Panc1 (cell line): ENCODE measurements around the gene LMOD1.

Experiments
- POLR2AphosphoS5 ChIP-seq: IDR thresholded peaks from 2 replicates; pipeline ENCODE4 v1.6.1; 2012; ENCODE audit warnings: mild to moderate bottlenecking, low read depth, low read length, moderate library complexity
- TF ChIP-seq, protein P1 (sequence below): fragments of 450-650 bp; IDR thresholded peaks from 2 replicates; pipeline ENCODE4 v1.5.1; 2017; ENCODE audit warnings: mild to moderate bottlenecking

DNA sequence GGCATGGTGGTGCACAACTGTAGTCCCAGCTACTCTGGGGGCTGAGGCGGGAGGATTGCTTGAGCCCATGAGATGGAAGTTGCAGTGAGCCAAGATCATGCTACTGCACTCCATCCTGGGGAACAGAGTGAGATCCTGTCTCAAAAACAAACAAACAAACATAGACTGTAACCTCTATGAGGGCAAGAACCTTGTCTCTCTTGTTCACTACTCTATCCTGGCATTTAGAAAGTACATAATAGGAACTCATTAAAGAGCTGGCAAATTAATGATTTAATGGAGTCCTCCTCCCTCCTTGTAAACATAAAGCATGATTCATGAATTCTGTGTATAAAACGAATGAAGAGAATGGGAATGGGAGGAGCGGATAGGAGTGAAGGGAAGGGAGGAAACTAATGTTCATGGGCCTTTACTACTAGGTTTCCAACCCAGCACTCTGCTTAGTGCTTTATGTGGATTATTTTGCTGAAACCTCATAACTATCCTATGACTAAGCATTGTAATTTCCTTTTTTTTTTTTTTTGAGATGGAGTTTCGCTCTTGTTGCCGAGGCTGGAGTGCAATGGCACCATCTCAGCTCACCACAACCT lies 8.6 kb downstream of the LMOD1 start:
- TF ChIP-seq, protein P1, sequence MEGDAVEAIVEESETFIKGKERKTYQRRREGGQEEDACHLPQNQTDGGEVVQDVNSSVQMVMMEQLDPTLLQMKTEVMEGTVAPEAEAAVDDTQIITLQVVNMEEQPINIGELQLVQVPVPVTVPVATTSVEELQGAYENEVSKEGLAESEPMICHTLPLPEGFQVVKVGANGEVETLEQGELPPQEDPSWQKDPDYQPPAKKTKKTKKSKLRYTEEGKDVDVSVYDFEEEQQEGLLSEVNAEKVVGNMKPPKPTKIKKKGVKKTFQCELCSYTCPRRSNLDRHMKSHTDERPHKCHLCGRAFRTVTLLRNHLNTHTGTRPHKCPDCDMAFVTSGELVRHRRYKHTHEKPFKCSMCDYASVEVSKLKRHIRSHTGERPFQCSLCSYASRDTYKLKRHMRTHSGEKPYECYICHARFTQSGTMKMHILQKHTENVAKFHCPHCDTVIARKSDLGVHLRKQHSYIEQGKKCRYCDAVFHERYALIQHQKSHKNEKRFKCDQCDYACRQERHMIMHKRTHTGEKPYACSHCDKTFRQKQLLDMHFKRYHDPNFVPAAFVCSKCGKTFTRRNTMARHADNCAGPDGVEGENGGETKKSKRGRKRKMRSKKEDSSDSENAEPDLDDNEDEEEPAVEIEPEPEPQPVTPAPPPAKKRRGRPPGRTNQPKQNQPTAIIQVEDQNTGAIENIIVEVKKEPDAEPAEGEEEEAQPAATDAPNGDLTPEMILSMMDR = no peak
- no peak for TF ChIP-seq POLR2AphosphoS5
